Neutrophil (primary cell): ENCODE results near the gene PDGFD.

Source experiments
- H3K27ac ChIP-seq: fragments of 200-600 bp; sonication (generic); 2 replicates; pipeline ENCODE4 v1.5.1; 2016; ENCODE audit warnings: mild to moderate bottlenecking, moderate library complexity
- H3K27me3 ChIP-seq: fragments of 200-600 bp; sonication (generic); 2 replicates; pipeline ENCODE4 v1.6.0; 2016; ENCODE audit warnings: mild to moderate bottlenecking
- H3K36me3 ChIP-seq: fragments of 200-600 bp; sonication (generic); 2 replicates; pipeline ENCODE4 v1.5.1; 2017
- H3K4me1 ChIP-seq, 2 experiments: fragments of 200-600 bp in 1 of 2; sonication (generic) in 1 of 2; 1 replicate in 1 of 2; 2 replicates in 1 of 2; pipeline versions ENCODE4 v1.5.1 to v1.6.1; 2013 to 2016; ENCODE audit warnings: low read depth in 1 of 2, low read length in 1 of 2, mild to moderate bottlenecking in 1 of 2, moderate library complexity in 1 of 2; ENCODE audit not compliant: control insufficient read depth in 1 of 2, insufficient read depth in 1 of 2
- H3K4me3 ChIP-seq, 2 experiments: fragments of 200-600 bp in 1 of 2; sonication (generic) in 1 of 2; 1 replicate in 1 of 2; 2 replicates in 1 of 2; pipeline ENCODE4 v1.5.1; 2013 to 2016; ENCODE audit warnings: low read depth in 1 of 2, low read length in 1 of 2, mild to moderate bottlenecking in 1 of 2, moderate library complexity in 1 of 2
- H3K9me3 ChIP-seq: fragments of 200-600 bp; sonication (generic); 2 replicates; pipeline ENCODE4 v1.5.1; 2016
- CTCF ChIP-seq: fragments of 200-600 bp; sonication (generic); IDR thresholded peaks from 2 replicates; pipeline ENCODE4 v1.5.1; 2016; ENCODE audit warnings: antibody characterized with exemption

The PDGFD gene

GRCh38 chr11:103993507-103993906 lies 170.4 kb downstream of the PDGFD start:
- TF ChIP-seq CTCF: no peak
- no peaks in the 10 kb centered on the region for H3K9me3 ChIP-seq
- H3K27ac ChIP-seq: no peak overlapping the region
- no peaks in the 10 kb centered on the region for H3K4me1 ChIP-seq
- no peaks in the 10 kb centered on the region for H3K27me3 ChIP-seq
- no peaks in the 10 kb centered on the region for H3K36me3 ChIP-seq
- no peak overlapping the region for H3K4me3 ChIP-seq

- no peaks in the 10 kb centered on the region for H3K9me3 ChIP-seq
- H3K4me1 ChIP-seq: no peaks in the 10 kb centered on the region
- no peaks in the 10 kb centered on the region for H3K27me3 ChIP-seq
- no peaks in the 10 kb centered on the region for H3K36me3 ChIP-seq
- H3K27ac ChIP-seq: no peak overlapping the region
- TF ChIP-seq CTCF: no peak
- no peak overlapping the region for H3K4me3 ChIP-seq
Observed at GRCh38 chr11:103988595-103988969, 175.4 kb downstream of the PDGFD start.

GRCh38 chr11:103987629-103988594 lies 176.0 kb downstream of the PDGFD start:
- no peaks in the 10 kb centered on the region for H3K27me3 ChIP-seq
- no peaks in the 10 kb centered on the region for H3K9me3 ChIP-seq
- H3K4me3 ChIP-seq: no peak overlapping the region
- H3K36me3 ChIP-seq: no peaks in the 10 kb centered on the region
- no peak overlapping the region for H3K27ac ChIP-seq
- no peak for TF ChIP-seq CTCF
- H3K4me1 ChIP-seq: no peaks in the 10 kb centered on the region

- no peak overlapping the region for H3K27ac ChIP-seq
- no peaks in the 10 kb centered on the region for H3K4me1 ChIP-seq
- H3K36me3 ChIP-seq: no peaks in the 10 kb centered on the region
- TF ChIP-seq CTCF: no peak
- H3K27me3 ChIP-seq: no peaks in the 10 kb centered on the region
- H3K4me3 ChIP-seq: no peak overlapping the region
- H3K9me3 ChIP-seq: no peaks in the 10 kb centered on the region
Observed at GRCh38 chr11:103985041-103985440, 178.9 kb downstream of the PDGFD start.

GRCh38 chr11:103980108-103980507 lies 183.8 kb downstream of the PDGFD start:
- Histone ChIP-seq H3K36me3 (no peaks in the 10 kb centered on the region), H3K27me3 (no peaks in the 10 kb centered on the region), H3K9me3 (no peaks in the 10 kb centered on the region), H3K4me3 (no peak overlapping the region), H3K27ac (no peak overlapping the region), H3K4me1 (no peaks in the 10 kb centered on the region)
- no peak for TF ChIP-seq CTCF
